IMR-90 (cell line): ENCODE data around the gene TACR2. TPM values are rescaled to one million over a fixed set of nuclear protein-coding genes. Genes with fewer than 3 reads are reported as not detected.

Experiments used
- ATAC-seq: fragments of 200-7000 bp; cut with Tn5 transposase; 2 replicates; pipeline ENCODE4 v1.9.1; 2020; ENCODE audit warnings: low read depth, mild to moderate bottlenecking, moderate library complexity
- BruUV-seq: library from RNA; stranded (reverse); fragments of 400-500 nt; replicated peaks from 2 replicates; lab custom pipeline; 2021; lab: Mats Ljungman, UMichigan
- CTCF ChIA-PET: fragments of 300-600 bp; formaldehyde crosslinking; extraction: SDS; loops from one replicate; lab custom pipeline; 2021; ENCODE audit warnings: antibody characterized with exemption; lab: Yijun Ruan, JAX
- POLR2A ChIA-PET: fragments of 300-600 bp; sonication (Branson Sonifier 250); formaldehyde crosslinking; loops from one replicate; lab custom pipeline; 2022; ENCODE audit warnings: antibody characterized with exemption; ENCODE audit not compliant: unreplicated experiment; lab: Charles Lee
- DNase-seq: peaks from one replicate; pipeline ENCODE4 v3.0.0; 2013
- H2AFZ ChIP-seq: replicated peaks from 2 replicates; pipeline ENCODE3; 2013; ENCODE audit warnings: low read length, mild to moderate bottlenecking; ENCODE audit not compliant: poor library complexity
- H2AK5ac ChIP-seq: 2 replicates; pipeline ENCODE4 v1.6.1; 2013; ENCODE audit warnings: low read depth, low read length, inconsistent platforms
- H2AK9ac ChIP-seq: replicated peaks from 2 replicates; pipeline ENCODE3; 2013; ENCODE audit warnings: mild to moderate bottlenecking, low read depth, low read length, moderate library complexity; ENCODE audit not compliant: poor library complexity
- H2BK120ac ChIP-seq: 2 replicates; pipeline ENCODE4 v1.6.1; 2013; ENCODE audit warnings: low read depth, low read length, inconsistent platforms
- H2BK15ac ChIP-seq: 3 replicates; pipeline ENCODE4 v1.6.1; 2013; ENCODE audit warnings: low read depth, low read length, inconsistent platforms
- H2BK20ac ChIP-seq: 2 replicates; pipeline ENCODE4 v1.6.1; 2013; ENCODE audit warnings: low read depth, mild to moderate bottlenecking, inconsistent platforms, low read length, moderate library complexity
- H2BK5ac ChIP-seq: 2 replicates; pipeline ENCODE4 v1.6.1; 2013; ENCODE audit warnings: mild to moderate bottlenecking, low read depth, low read length, inconsistent platforms; ENCODE audit not compliant: poor library complexity, severe bottlenecking
- H3K14ac ChIP-seq: replicated peaks from 2 replicates; pipeline ENCODE4 v1.6.1; 2013; ENCODE audit warnings: low read depth, low read length, inconsistent platforms
- H3K18ac ChIP-seq: 2 replicates; pipeline ENCODE4 v1.6.1; 2013; ENCODE audit warnings: low read depth, low read length, control low read depth
- H3K23ac ChIP-seq: 2 replicates; pipeline ENCODE4 v1.6.1; 2013; ENCODE audit warnings: low read depth, low read length, inconsistent platforms
- H3K27ac ChIP-seq: 2 replicates; pipeline ENCODE4 v1.5.1; 2013; ENCODE audit warnings: mild to moderate bottlenecking, control low read depth, low read length; ENCODE audit not compliant: insufficient read depth
- H3K27me3 ChIP-seq: 2 replicates; pipeline ENCODE4 v1.6.1; 2013; ENCODE audit warnings: low read length; ENCODE audit not compliant: control insufficient read depth, insufficient read depth
- H3K36me3 ChIP-seq: 2 replicates; pipeline ENCODE4 v1.6.1; 2013; ENCODE audit warnings: low read length, mixed read lengths; ENCODE audit not compliant: control insufficient read depth, insufficient read depth
- H3K4ac ChIP-seq: 2 replicates; pipeline ENCODE4 v1.6.1; 2013; ENCODE audit warnings: low read depth, low read length, inconsistent platforms
- H3K4me1 ChIP-seq: 2 replicates; pipeline ENCODE4 v1.6.1; 2013; ENCODE audit warnings: low read length, mixed read lengths; ENCODE audit not compliant: control insufficient read depth, insufficient read depth
- H3K4me2 ChIP-seq: 2 replicates; pipeline ENCODE4 v1.6.1; 2013; ENCODE audit warnings: low read depth, mild to moderate bottlenecking, control low read depth, low read length, moderate library complexity
- H3K4me3 ChIP-seq: 2 replicates; pipeline ENCODE4 v1.5.1; 2013; ENCODE audit warnings: low read depth, mild to moderate bottlenecking, control low read depth, low read length, moderate library complexity; ENCODE audit not compliant: insufficient read depth
- H3K56ac ChIP-seq: 2 replicates; pipeline ENCODE4 v1.6.1; 2013; ENCODE audit warnings: low read length, inconsistent platforms; ENCODE audit not compliant: insufficient read depth; ENCODE audit errors: extremely low read depth
- H3K79me1 ChIP-seq, 2 experiments: 2 replicates each; pipeline ENCODE4 v1.6.1; 2013; ENCODE audit warnings: low read length in 2 of 2, inconsistent platforms in 1 of 2, low read depth in 1 of 2
- H3K9ac ChIP-seq: 2 replicates; pipeline ENCODE4 v1.6.1; 2013; ENCODE audit warnings: low read depth, low read length, control low read depth
- H3K9me1 ChIP-seq: 2 replicates; pipeline ENCODE4 v1.6.1; 2013; ENCODE audit warnings: low read length, inconsistent platforms; ENCODE audit not compliant: insufficient read depth
- H3K9me3 ChIP-seq: 2 replicates; pipeline ENCODE4 v1.6.1; 2013; ENCODE audit warnings: low read length; ENCODE audit not compliant: control insufficient read depth, insufficient read depth
- H4K20me1 ChIP-seq: 2 replicates; pipeline ENCODE4 v1.6.1; 2013; ENCODE audit warnings: low read length, inconsistent platforms; ENCODE audit not compliant: insufficient read depth
- H4K5ac ChIP-seq: 2 replicates; pipeline ENCODE4 v1.6.1; 2013; ENCODE audit warnings: mild to moderate bottlenecking, low read depth, low read length, control low read depth
- H4K8ac ChIP-seq, 2 experiments: 2 replicates each; pipeline ENCODE4 v1.6.1; 2013; ENCODE audit warnings: low read depth in 2 of 2, low read length in 2 of 2, control low read depth in 1 of 2, inconsistent platforms in 1 of 2
- H4K91ac ChIP-seq: 2 replicates; pipeline ENCODE4 v1.6.1; 2013; ENCODE audit warnings: low read depth, low read length, inconsistent platforms; ENCODE audit not compliant: insufficient read depth
- CHD1 ChIP-seq: IDR thresholded peaks from 2 replicates; pipeline ENCODE4 v1.6.1; 2012; ENCODE audit warnings: low read depth, low read length, improper control_type of control experiment
- CTCF ChIP-seq: conservative IDR thresholded peaks from 2 replicates; pipeline ENCODE4 v1.5.1; 2012; ENCODE audit warnings: mild to moderate bottlenecking, low read depth, low read length, improper control_type of control experiment
- MAFK ChIP-seq: IDR thresholded peaks from 2 replicates; pipeline ENCODE4 v1.6.1; 2012; ENCODE audit warnings: low read depth, low read length, improper control_type of control experiment
- MXI1 ChIP-seq: IDR thresholded peaks from 2 replicates; pipeline ENCODE4 v1.6.1; 2012; ENCODE audit warnings: low read depth, mild to moderate bottlenecking, low read length, moderate library complexity, borderline replicate concordance
- WGBS, 2 experiments: methylation state at CpG; one replicate each; pipeline versions ENCODE4 v1.1.5 to v1.1.7; 2013; ENCODE audit warnings: missing lambda C conversion rate in 2 of 2; ENCODE audit not compliant: insufficient read length in 1 of 2; ENCODE audit errors: extremely low coverage in 2 of 2; 5-methylcytosine and 5-hydroxymethylcytosine counted together
- dilution Hi-C: fragments of 300-500 bp; cut with HindIII; formaldehyde crosslinking; loops from one replicate; pipeline ENCODE4 v1.14.3; 2018; ENCODE audit warnings: low sequenced_read_pairs; ENCODE audit not compliant: unreplicated experiment
- in situ Hi-C: fragments of 300-500 bp; cut with MboI; formaldehyde crosslinking; loops from 3 replicates; pipeline ENCODE4 v1.14.3; 2019; ENCODE audit warnings: low sequenced_read_pairs, inconsistent platforms, mixed read lengths
- intact Hi-C: fragments of 100-400 bp; cut with micrococcal nuclease; formaldehyde crosslinking; loops from 2 replicates; pipeline ENCODE4 v1.10.0; 2022
- polyA plus RNA-seq, 3 experiments: library from polyadenylated mRNA; depleted of rRNA; stranded (reverse); fragments of >200 nt; gene quantifications; 2 replicates each; pipeline ENCODE4 v1.2.3, GENCODE V29; 2012; ENCODE audit warnings: low replicate concordance in 1 of 3
- total RNA-seq: library from RNA; depleted of rRNA; stranded (reverse); fragments of >200 nt; gene quantifications from 2 replicates; pipeline ENCODE4 v1.2.3, GENCODE V29; 2012

The TACR2 gene
- total and polyA plus RNA-seq, 2 of the 4 experiments (the other 2 are of a cell fraction): not detected

GRCh38 chr10:69416695-69417094, at the start of gene TACR2 (continued):
- TF ChIP-seq CTCF: no peak

GRCh38 chr10:69466158-69466490, 49.4 kb upstream of the TACR2 start:
- POLR2A ChIA-PET: no interaction called here
- H2AK9ac ChIP-seq: no peak overlapping the region
- no peak overlapping the region for H3K4me3 ChIP-seq
- H3K9me1 ChIP-seq: no peaks in the 10 kb centered on the region; the same call in 1 of the 2 replicates
- in situ Hi-C loops: no loop called here
- intact Hi-C loops: no loop called here
- ATAC-seq (no peak), DNase-seq (no peak)
- no peak overlapping the region for H3K4me2 ChIP-seq
- no peak overlapping the region for H3K27ac ChIP-seq
- no peak overlapping the region for H2BK120ac ChIP-seq
- BruUV-seq: no TSS peak
- no peak overlapping the region for H4K5ac ChIP-seq
- no peaks in the 10 kb centered on the region for H3K9me3 ChIP-seq
- H4K20me1 ChIP-seq: no peaks in the 10 kb centered on the region
- no peak overlapping the region for H2AFZ ChIP-seq
- H3K18ac ChIP-seq: no peak overlapping the region
- H3K27me3 ChIP-seq: peaks cover 32% of the 10 kb centered on the region
- no peak overlapping the region for H4K91ac ChIP-seq
- H3K79me1 ChIP-seq: no peaks in the 10 kb centered on the region
- no peak overlapping the region for H2BK5ac ChIP-seq
- TF ChIP-seq MXI1: no peak
- TF ChIP-seq MAFK: no peak
- TF ChIP-seq CTCF: no peak
- TF ChIP-seq CHD1: no peak
- 53% methylated on average over 2 of the region's 5 CpGs; no CpG with 5 or more reads in 1 of the 2 experiments for WGBS, 2 experiments
- CTCF ChIA-PET: no interaction called here
- no peak overlapping the region for H3K4ac ChIP-seq
- no peak overlapping the region for H2BK15ac ChIP-seq
- H3K14ac ChIP-seq: no peak overlapping the region
- dilution Hi-C loops: no loop called here
- no peak overlapping the region for H3K56ac ChIP-seq
- H2AK5ac ChIP-seq: no peak overlapping the region
- H4K8ac ChIP-seq: no peak overlapping the region
- H3K23ac ChIP-seq: no peak overlapping the region
- H3K36me3 ChIP-seq: no peaks in the 10 kb centered on the region
- no peak overlapping the region for H2BK20ac ChIP-seq
- H3K9ac ChIP-seq: no peak overlapping the region
- H3K4me1 ChIP-seq: no peaks in the 10 kb centered on the region
